Ascending aorta (tissue), 2 donors: ENCODE data around the gene ZC3H18. TPM values are rescaled to one million over a fixed set of nuclear protein-coding genes. Genes with fewer than 3 reads are reported as not detected.

Experiments
- DNase-seq, 2 donors: peaks; one replicate each; pipeline ENCODE4 v3.0.0-alpha.2; 2019; ENCODE audit warnings: low spot score in 2 of 2
- H3K27ac ChIP-seq, 2 donors: fragments of 200-600 bp; sonication (generic); one replicate each; pipeline ENCODE4 v1.5.1; 2016 to 2017; ENCODE audit warnings: mild to moderate bottlenecking in 1 of 2
- H3K27me3 ChIP-seq: fragments of 200-600 bp; sonication (generic); one replicate; pipeline ENCODE4 v1.5.1; 2017
- H3K36me3 ChIP-seq, 2 donors: fragments of 200-600 bp; sonication (generic); one replicate each; pipeline ENCODE4 v1.5.1; 2016
- H3K4me1 ChIP-seq, 2 donors: fragments of 200-600 bp; sonication (generic); one replicate each; pipeline ENCODE4 v1.5.1; 2016 to 2017; ENCODE audit warnings: mild to moderate bottlenecking in 1 of 2
- H3K4me3 ChIP-seq, 2 donors: fragments of 200-600 bp; sonication (generic); one replicate each; pipeline ENCODE4 v1.5.1; 2016 to 2017; ENCODE audit warnings: mild to moderate bottlenecking in 1 of 2
- H3K9me3 ChIP-seq, 2 donors: fragments of 200-600 bp; sonication (generic); one replicate each; pipeline ENCODE4 v1.5.1; 2016
- CTCF ChIP-seq, 3 experiments: fragments of 200-600 bp in 2 of 3; fragments of 450-650 bp in 1 of 3; sonication (generic) in 2 of 3; IDR thresholded peaks; one replicate each; pipeline ENCODE4 v1.5.1; 2016 to 2019; ENCODE audit warnings: antibody characterized with exemption in 3 of 3, mild to moderate bottlenecking in 1 of 3, moderate library complexity in 1 of 3
- intact Hi-C: fragments of 100-400 bp; cut with DNase I; formaldehyde crosslinking; loops from one replicate; pipeline ENCODE4 v1.15.1; 2023
- total RNA-seq: library from RNA; depleted of rRNA; stranded (reverse); fragments of >200 nt; gene quantifications from one replicate; pipeline ENCODE4 v1.1.0, GENCODE V29; 2016

Gene ZC3H18
- total RNA-seq, 1 donor from 2014 or later, result 36.3 TPM

GRCh38 chr16:88645455-88645854, 75.3 kb downstream of the ZC3H18 start:
- no peak for TF ChIP-seq CTCF (IDR thresholded peaks at IDR 0.05)
- no peak overlapping the region for H3K4me3 ChIP-seq
- H3K4me1 ChIP-seq, result peaks cover 0 to 3% of the 10 kb centered on the region in 2 donors
- DNase-seq, result no peak
- H3K27me3 ChIP-seq, result no peaks in the 10 kb centered on the region
- H3K36me3 ChIP-seq, result no peaks in the 10 kb centered on the region
- intact Hi-C loops, result no loop called here
- H3K27ac ChIP-seq, result no peak overlapping the region
- H3K9me3 ChIP-seq, result no peaks in the 10 kb centered on the region

GRCh38 chr16:88645941-88646340, 75.7 kb downstream of the ZC3H18 start:
- Histone ChIP-seq H3K27me3 (no peaks in the 10 kb centered on the region), H3K4me1 (peaks cover 0 to 4% of the 10 kb centered on the region in 2 donors), H3K9me3 (no peaks in the 10 kb centered on the region), H3K36me3 (no peaks in the 10 kb centered on the region), H3K4me3 (no peak overlapping the region), H3K27ac (no peak overlapping the region)
- intact Hi-C loops, result no loop called here
- DNase-seq, result no peak
- TF ChIP-seq CTCF (IDR thresholded peaks at IDR 0.05), result no peak

GRCh38 chr16:88646345-88647034, 76.3 kb downstream of the ZC3H18 start:
- intact Hi-C loops, result no loop called here

GRCh38 chr16:88647178-88648070, 77.2 kb downstream of the ZC3H18 start:
- DNase-seq, result no peak
- intact Hi-C loops, result no loop called here
- Histone ChIP-seq H3K27ac (no peak overlapping the region), H3K27me3 (no peaks in the 10 kb centered on the region), H3K4me1 (peaks cover 0 to 11% of the 10 kb centered on the region in 2 donors), H3K36me3 (no peaks in the 10 kb centered on the region), H3K9me3 (no peaks in the 10 kb centered on the region), H3K4me3 (no peak overlapping the region)
- no peak for TF ChIP-seq CTCF (IDR thresholded peaks at IDR 0.05)

More at GRCh38 chr16:88646345-88647034, 76.3 kb downstream of the ZC3H18 start:
- peaks cover 0 to 9% of the 10 kb centered on the region in 2 donors for H3K4me1 ChIP-seq
- TF ChIP-seq CTCF (IDR thresholded peaks at IDR 0.05), result no peak
- H3K36me3 ChIP-seq, result no peaks in the 10 kb centered on the region
- H3K9me3 ChIP-seq, result no peaks in the 10 kb centered on the region
- H3K4me3 ChIP-seq, result no peak overlapping the region
- H3K27ac ChIP-seq, result no peak overlapping the region
- H3K27me3 ChIP-seq, result no peaks in the 10 kb centered on the region
- no peak for DNase-seq

GRCh38 chr16:88649195-88649923, 79.2 kb downstream of the ZC3H18 start:
- intact Hi-C loops, result no loop called here
- Histone ChIP-seq H3K4me3 (peak overlapping the region; percentile 63 to 84), H3K4me1 (peaks cover 0 to 11% of the 10 kb centered on the region in 2 donors), H3K9me3 (no peaks in the 10 kb centered on the region), H3K36me3 (peaks cover 0 to 8% of the 10 kb centered on the region in 2 donors), H3K27ac (peak overlapping the region; percentile 10 to 60), H3K27me3 (no peaks in the 10 kb centered on the region)
- TF ChIP-seq CTCF (IDR thresholded peaks at IDR 0.05), result no peak
- DNase-seq, result no peak
